ENCODE measurements around the gene RALGAPA2.

DNA sequence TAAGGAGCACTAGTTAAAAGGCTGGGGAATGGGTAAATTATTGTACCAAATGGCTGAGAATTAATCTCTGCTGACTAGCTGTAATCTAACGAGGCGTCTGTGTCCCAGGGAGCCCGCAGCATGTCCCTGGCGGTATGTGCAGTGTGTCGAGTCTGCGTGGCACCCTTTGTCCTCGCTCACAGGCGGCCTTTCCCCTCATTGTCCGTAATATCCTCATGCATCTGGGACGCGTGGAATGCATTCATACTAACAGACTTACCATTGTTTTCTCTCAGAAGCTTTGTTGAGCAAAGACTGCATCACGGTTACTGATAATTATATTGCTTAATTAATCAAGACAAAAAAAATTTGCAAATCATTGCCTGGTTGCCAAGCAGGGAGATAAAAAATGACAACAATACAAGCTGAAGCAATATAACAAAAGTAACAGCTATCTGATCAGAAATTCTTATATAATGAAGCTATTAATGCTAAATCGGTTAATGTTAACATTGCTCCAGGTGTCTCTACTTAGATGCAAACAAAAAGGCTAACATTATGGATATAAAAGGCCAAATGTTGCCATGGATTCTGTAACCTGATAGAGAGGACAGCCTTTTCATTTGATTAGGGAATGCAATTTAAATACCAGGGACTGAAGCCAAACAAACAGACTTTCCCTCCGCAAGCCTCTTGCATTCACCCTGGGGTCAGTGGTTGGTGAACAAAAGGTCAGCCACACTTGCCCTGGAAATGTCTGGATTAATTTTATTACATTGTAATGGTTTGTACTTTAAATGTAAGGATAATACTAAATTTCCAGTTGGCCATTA, 219.7 kb downstream of the RALGAPA2 start:
- TF ChIP-seq, protein P1, sequence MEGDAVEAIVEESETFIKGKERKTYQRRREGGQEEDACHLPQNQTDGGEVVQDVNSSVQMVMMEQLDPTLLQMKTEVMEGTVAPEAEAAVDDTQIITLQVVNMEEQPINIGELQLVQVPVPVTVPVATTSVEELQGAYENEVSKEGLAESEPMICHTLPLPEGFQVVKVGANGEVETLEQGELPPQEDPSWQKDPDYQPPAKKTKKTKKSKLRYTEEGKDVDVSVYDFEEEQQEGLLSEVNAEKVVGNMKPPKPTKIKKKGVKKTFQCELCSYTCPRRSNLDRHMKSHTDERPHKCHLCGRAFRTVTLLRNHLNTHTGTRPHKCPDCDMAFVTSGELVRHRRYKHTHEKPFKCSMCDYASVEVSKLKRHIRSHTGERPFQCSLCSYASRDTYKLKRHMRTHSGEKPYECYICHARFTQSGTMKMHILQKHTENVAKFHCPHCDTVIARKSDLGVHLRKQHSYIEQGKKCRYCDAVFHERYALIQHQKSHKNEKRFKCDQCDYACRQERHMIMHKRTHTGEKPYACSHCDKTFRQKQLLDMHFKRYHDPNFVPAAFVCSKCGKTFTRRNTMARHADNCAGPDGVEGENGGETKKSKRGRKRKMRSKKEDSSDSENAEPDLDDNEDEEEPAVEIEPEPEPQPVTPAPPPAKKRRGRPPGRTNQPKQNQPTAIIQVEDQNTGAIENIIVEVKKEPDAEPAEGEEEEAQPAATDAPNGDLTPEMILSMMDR (IDR thresholded peaks at IDR 0.05; ENCODE audit: poor library complexity, severe bottlenecking) = no peak
- TF ChIP-seq EZH2 (IDR thresholded peaks at IDR 0.05; ENCODE audit: borderline replicate concordance, insufficient read depth, low read length, poor library complexity, severe bottlenecking) = no peak

Data from neural cell (in vitro differentiated cells).